ENCODE measurements around the gene NUDC.

DNA sequence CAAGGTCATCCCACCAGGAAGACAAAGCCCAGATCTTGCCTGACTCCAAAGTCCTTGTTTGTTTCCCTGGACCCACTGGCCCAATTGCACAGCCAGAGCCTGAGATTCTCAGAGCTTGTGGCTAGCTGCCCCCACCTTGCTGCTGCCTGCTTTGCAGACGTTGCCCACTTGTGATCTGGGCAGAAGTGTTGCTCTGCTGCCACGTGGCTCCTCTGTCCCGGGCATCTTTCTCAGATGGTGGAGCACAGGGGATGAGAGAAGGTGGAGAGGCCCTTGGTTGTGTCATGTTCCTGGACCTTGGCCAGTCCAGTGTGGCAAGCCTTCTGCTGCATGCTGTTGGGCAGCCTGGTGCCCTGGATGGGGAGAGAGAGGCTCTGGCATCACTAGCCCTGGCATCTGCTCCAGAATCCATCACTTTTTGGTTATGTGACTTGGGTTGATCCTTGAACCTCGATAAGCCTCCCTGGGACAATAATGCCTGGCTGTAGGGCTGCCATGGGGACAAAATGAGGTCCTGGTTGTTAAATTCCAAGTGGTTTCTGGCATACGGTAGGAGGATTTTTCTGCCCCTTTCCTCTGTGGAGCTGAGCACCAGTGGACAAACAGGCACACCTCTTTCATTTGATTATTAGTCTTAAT is 6.2 kb upstream of the NUDC start:
- TF ChIP-seq POLR2AphosphoS5 (IDR thresholded peaks at IDR 0.05) (no peak), POLR2A (IDR thresholded peaks at IDR 0.05) (no peak), EP300 (IDR thresholded peaks at IDR 0.05) (no peak)
- TF ChIP-seq, protein P1, sequence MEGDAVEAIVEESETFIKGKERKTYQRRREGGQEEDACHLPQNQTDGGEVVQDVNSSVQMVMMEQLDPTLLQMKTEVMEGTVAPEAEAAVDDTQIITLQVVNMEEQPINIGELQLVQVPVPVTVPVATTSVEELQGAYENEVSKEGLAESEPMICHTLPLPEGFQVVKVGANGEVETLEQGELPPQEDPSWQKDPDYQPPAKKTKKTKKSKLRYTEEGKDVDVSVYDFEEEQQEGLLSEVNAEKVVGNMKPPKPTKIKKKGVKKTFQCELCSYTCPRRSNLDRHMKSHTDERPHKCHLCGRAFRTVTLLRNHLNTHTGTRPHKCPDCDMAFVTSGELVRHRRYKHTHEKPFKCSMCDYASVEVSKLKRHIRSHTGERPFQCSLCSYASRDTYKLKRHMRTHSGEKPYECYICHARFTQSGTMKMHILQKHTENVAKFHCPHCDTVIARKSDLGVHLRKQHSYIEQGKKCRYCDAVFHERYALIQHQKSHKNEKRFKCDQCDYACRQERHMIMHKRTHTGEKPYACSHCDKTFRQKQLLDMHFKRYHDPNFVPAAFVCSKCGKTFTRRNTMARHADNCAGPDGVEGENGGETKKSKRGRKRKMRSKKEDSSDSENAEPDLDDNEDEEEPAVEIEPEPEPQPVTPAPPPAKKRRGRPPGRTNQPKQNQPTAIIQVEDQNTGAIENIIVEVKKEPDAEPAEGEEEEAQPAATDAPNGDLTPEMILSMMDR (IDR thresholded peaks at IDR 0.05), result no peak
